B cell (primary cell): ENCODE measurements around the gene SMARCA4.

Experiments
- CTCF ChIP-seq: fragments of 200-600 bp; IDR thresholded peaks from one replicate; pipeline ENCODE4 v1.8.0; 2022; ENCODE audit warnings: antibody characterized with exemption, mild to moderate bottlenecking
- EZH2 ChIP-seq: IDR thresholded peaks from 2 replicates; pipeline ENCODE4 v1.6.1; 2012; ENCODE audit warnings: borderline replicate concordance, low read depth, mild to moderate bottlenecking, moderate library complexity, low read length; ENCODE audit not compliant: insufficient read depth, poor library complexity, severe bottlenecking

- TF ChIP-seq CTCF, result no peak
- no peak for TF ChIP-seq EZH2
These were observed 37.8 kb downstream of the SMARCA4 start for GRCh38 chr19:10998666-10999065.
